Measurements from ENCODE around the gene KRT37.
A peak's percentile ranks its signal among the peaks of the same experiment; 100 is the strongest.

KRT37 gene

DNA sequence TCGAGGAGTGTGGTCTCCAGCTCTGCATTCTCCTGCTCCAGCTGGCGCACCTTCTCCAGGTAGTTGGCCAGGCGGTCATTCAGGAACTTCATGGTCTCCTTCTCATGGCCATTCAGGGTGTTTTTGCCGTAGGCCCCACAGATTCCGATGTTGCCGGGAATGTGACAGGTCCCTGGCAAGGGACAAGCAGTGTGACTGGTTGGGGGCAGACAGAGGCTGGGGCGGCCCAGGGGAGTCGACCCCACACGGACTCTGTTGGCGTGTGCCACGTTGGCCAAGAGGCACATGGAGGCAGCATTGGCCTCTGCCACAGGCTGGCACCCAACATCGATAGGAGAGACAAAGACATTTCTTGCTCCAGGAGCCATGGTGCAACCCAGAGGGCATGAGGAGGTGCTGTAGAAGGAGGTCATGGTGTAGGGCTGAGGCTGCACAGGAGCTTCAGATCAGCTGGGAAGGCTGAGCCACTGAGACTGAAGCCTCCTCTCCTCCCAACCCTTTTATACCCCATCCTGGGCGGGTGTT lies at the start of gene KRT37:
TSS of gene KRT37 (minus strand) at position 475 of the 525 bp plus-strand sequence. CDS start at position 413, 62 bp downstream.
- DNase-seq (ENCODE audit: low read depth), result no peak

- DNase-seq (ENCODE audit: low read depth), result no peak
Measured at GRCh38 chr17:41468346-41468745, 44.0 kb upstream of the KRT37 start.

DNA sequence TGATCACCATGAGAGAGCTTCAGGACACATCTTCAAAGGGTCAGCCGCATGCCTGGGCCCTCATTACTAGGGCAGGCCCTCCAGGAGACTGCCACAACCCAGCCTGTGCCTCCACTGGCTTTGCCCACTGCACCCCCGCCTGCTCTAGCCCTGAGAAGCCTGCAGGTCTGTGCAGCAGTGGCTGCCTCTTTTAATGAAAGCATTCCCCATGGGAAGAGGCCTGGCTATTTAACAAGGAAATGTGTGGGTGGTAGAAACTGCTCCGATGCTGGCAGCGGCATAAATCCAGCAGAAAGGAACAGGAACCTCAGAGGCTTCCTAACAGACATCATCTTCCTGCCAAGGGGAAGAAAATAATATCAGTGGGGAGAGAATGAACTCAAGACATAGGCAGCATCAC lies 43.2 kb upstream of the KRT37 start:
- DNase-seq (ENCODE audit: low read depth), result no peak

DNA sequence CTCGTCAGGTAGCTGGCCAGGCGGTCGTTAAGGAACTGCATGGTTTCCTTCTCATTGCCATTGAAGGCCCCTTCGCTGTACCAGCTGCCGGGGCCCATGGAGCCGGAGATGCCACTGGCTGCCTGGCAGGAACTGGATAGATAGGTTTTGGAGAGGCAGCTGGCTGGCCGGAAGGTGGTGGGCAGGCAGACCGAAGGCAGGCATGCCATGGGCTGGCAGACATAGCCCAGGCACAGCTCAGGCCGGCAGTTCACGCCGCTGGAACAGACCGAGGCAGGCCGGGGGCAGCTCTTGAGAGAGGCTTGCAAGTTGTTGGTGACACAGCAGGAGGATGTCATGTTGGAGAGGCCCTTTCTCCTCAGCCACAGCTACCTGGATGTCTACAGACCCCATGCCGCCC lies 42.6 kb upstream of the KRT37 start, which contains the start of gene KRT32:
TSS of gene KRT32 (minus strand) at position 399 of the 400 bp plus-strand sequence. CDS start at position 338, 61 bp downstream.
- no peak for DNase-seq (ENCODE audit: low read depth)

GRCh38 chr17:41464682-41465081 lies 40.3 kb upstream of the KRT37 start:
- peak; percentile 82 for DNase-seq (ENCODE audit: low read depth)

GRCh38 chr17:41464173-41464572 lies 39.8 kb upstream of the KRT37 start:
- DNase-seq (ENCODE audit: low read depth), result no peak

DNA sequence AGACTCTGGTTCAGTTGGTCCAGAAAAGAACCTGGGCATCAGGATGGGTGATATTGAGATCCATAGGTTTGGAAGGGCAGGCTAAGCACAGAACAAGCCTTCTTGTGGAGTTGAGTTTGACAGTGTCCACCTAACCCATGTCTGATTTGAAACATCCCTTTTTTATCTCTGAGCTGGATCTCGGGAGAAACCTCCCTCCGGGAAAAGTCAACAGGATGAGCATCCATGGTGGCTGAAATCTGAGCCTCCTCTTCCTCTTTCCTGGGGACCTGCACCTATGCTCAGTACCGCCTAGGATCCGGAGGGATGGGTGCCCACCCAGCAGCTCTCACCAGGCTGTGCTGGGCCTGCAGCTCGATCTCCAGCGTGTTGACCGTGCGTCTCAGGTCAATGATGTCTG lies 39.4 kb upstream of the KRT37 start:
- no peak for DNase-seq (ENCODE audit: low read depth)

DNA sequence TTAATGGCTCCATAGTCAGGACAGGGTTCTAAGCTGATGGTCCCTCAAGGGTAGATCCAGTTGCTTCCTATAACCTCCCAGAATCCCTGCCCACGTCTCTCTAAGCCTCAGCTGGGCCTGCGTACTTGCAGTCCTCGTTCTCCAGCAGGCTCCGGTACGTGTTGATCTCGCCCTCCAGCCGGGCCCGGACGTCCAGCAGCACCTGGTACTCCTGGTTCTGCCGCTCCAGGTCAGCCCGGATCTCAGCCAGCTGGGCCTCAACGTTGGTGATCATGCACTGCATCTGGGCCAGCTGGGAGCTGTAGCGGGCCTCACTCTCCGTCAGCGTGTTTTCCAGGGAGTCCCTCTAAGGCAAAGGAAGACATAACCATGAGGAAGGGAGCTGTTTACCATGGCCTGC lies 38.3 kb upstream of the KRT37 start:
- no peak for DNase-seq (ENCODE audit: low read depth)

GRCh38 chr17:41457676-41458075 lies 33.3 kb upstream of the KRT37 start:
- no peak for DNase-seq (ENCODE audit: low read depth)

- DNase-seq (ENCODE audit: low read depth), result no peak
Measured at GRCh38 chr17:41456204-41456603, 31.8 kb upstream of the KRT37 start.

DNA sequence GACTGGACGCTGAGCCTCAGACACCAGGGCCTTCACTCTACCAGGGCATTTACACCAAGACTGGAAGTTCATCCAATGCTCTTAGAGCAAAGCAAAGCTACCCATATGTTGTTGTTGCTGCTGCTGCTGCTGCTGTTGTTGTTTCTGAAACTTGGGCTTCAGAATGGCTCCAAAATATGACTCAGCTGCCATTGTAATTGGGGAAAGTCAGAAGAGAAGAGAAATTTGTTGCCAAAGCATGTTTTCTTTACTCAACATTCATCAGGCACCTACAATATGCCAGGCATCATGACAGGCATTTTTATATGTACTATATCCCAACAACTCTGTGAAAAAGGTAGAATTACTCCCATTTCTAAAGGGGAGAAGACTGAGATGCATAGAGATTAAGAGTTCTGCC lies 30.9 kb upstream of the KRT37 start:
- peak; percentile 52 for DNase-seq (ENCODE audit: low read depth)

- DNase-seq (ENCODE audit: low read depth), result no peak
Measured at GRCh38 chr17:41453066-41453465, 28.7 kb upstream of the KRT37 start.

DNA sequence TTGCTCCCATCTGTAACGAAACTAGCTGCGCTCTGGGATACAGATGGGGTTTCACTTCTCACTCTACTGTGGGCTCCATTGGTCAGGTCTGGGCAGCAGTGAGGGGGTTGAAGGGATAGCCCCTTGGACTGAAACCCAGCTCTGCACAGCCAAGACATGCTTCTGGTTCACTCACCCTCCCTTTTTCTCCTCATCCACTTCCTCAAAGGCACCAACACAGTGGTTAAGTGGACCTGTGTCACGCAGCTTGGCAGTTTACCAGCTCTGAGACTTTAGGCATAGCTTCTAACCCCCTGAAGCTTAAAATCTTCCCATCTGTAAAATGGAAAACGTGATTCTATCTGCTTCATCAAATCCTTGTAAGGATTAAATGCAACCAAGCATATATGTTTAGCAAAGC lies 27.9 kb upstream of the KRT37 start:
- DNase-seq (ENCODE audit: low read depth), result no peak

DNA sequence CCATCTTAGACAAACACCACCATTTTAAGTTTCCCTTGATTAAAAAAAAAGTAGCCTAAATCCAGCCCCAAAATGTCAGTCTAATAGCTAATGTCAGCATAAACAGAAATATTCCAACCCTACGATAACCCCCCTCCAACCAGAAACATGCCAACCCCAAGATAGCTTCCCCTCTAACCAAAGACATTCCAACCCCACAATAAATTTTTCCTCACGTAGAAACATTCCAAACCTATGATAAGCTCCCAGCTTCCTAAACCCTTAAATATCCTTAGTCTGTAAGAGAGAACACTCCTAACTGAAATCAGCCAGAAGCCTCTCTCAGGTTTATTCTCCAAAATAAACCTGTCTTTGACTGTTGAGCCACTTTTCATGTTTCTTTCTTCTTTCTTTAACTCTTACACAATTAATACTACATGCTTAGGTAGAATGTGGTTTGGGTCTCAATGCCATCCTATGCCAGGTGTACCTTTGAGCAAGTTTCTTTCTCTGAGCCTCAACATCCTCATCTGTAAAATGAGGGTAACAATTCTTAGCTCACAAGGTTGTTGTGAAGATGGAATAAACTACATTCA lies 26.9 kb upstream of the KRT37 start:
- no peak for DNase-seq (ENCODE audit: low read depth)

GRCh38 chr17:41449008-41449407 lies 24.6 kb upstream of the KRT37 start:
- no peak for DNase-seq (ENCODE audit: low read depth)

GRCh38 chr17:41448506-41448905 lies 24.1 kb upstream of the KRT37 start:
- DNase-seq (ENCODE audit: low read depth), result no peak

GRCh38 chr17:41446806-41447205 lies 22.4 kb upstream of the KRT37 start:
- no peak for DNase-seq (ENCODE audit: low read depth)

DNA sequence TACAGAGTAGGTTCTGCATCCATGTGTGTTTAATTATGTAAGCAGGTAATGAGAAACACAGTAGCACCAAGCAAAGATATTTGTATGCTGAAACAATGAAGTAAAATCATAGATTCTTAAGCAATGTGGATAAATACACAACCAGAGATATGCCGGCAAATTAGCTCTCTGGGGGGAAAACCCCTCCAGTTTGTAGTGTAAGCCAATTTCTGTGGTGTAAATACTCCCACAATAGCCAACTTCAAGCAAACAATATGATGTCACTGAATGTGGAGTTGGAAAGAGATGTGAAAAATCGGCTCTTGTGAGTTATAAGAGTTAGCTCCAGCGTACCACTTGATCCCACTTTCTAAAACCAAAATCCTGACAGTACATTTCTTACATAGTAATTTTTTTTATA lies 20.3 kb upstream of the KRT37 start:
- no peak for DNase-seq (ENCODE audit: low read depth)

- peak; percentile 36 for DNase-seq (ENCODE audit: low read depth)
Measured at GRCh38 chr17:41444186-41444585, 19.8 kb upstream of the KRT37 start.

DNA sequence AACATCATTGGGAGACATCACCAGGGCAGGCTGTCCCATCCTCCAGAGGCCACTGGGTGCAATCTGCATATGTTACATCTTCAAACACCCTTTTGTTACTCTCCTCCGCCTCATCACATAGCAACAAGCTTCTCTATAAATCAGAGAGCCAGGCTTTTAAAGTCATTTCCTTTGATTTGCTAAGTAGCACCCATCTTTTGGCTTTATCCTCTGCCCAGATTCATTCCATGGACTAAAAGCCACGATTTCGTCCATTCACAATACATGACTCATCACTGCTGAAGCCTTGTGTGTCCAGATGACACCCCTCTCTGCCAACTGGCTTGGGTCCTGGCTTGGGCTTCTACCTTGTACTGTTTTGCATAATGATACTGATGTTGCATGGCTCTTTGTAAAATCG lies 18.4 kb upstream of the KRT37 start:
- DNase-seq (ENCODE audit: low read depth), result peak; percentile 85

DNA sequence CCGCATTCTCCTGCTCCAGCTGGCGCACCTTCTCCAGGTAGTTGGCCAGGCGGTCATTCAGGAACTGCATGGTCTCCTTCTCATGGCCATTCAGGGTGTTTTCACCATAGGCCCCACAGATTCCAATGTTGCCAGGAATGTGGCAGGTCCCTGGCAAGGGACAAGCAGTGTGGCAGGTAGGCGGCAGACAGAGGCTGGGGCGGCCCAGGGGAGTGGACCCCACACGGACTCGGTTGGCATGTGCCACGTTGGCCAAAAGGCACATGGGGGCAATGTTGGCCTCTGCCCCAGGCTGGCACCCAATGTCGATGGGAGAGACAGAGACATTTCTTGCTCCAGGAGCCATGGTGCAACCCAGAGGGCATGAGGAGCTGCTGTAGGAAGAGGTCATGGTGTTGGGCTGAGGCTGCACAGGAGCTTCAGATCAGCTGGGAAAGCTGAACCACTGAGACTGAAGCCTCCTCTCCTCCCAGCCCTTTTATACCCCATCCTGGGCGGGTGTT lies 16.2 kb upstream of the KRT37 start, which contains the start of gene KRT38:
TSS of gene KRT38 (minus strand) at position 453 of the 503 bp plus-strand sequence. CDS start at position 391, 62 bp downstream.
- DNase-seq (ENCODE audit: low read depth), result no peak

GRCh38 chr17:41439375-41439774 lies 15.0 kb upstream of the KRT37 start:
- DNase-seq (ENCODE audit: low read depth), result peak; percentile 71

DNA sequence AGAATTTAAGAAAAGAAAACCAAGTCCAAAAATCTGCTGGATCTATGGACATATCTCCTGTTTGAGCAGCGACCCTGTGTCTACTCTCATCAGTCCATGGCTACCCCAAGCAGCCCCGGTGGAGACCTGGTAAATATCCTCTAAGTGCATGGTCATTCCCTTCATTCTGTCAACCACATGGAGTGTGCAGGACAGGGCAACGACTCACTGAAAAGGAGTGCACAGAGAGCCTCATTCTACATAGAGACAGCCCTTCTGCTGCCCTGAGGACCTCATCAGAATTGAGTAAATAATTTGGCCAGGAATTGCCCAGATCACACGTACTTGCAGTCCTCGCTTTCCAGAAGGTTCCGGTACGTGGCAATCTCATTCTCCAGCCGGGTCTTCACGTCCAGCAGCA lies 13.4 kb upstream of the KRT37 start:
- DNase-seq (ENCODE audit: low read depth), result no peak

- no peak for DNase-seq (ENCODE audit: low read depth)
Measured at GRCh38 chr17:41437254-41437653, 12.9 kb upstream of the KRT37 start.
